Peyer's patch (tissue), 4 donors: Measurements from ENCODE around the gene OXLD1. TPM values are rescaled to one million over a fixed set of nuclear protein-coding genes. Genes with fewer than 3 reads are reported as not detected.
A peak's percentile ranks its signal among the peaks of the same experiment; 100 is the strongest.

Experiments used
- DNase-seq, 3 donors: peaks; one replicate each; pipeline ENCODE4 v3.0.0-alpha.2; 2017 to 2019
- H3K27ac ChIP-seq, 4 donors: fragments of 200-600 bp; sonication (generic); one replicate each; pipeline ENCODE4 v1.5.1; 2016 to 2019
- H3K27me3 ChIP-seq, 2 donors: fragments of 200-600 bp; sonication (generic); one replicate each; pipeline ENCODE4 v1.5.1; 2019
- H3K36me3 ChIP-seq, 3 donors: fragments of 200-600 bp; sonication (generic); one replicate each; pipeline ENCODE4 v1.5.1; 2016 to 2019
- H3K4me1 ChIP-seq, 4 donors: fragments of 200-600 bp; sonication (generic); one replicate each; pipeline ENCODE4 v1.5.1; 2016 to 2019
- H3K4me3 ChIP-seq, 4 donors: fragments of 200-600 bp; sonication (generic); 1 replicate in 3 of 4; 2 replicates in 1 of 4; pipeline ENCODE4 v1.5.1; 2016 to 2019; ENCODE audit warnings: mild to moderate bottlenecking in 1 of 4
- H3K9me3 ChIP-seq, 4 donors: fragments of 200-600 bp; sonication (generic); one replicate each; pipeline ENCODE4 v1.5.1; 2016 to 2019; ENCODE audit warnings: mild to moderate bottlenecking in 1 of 4
- POLR2A ChIP-seq, 2 donors: fragments of 450-650 bp; IDR thresholded peaks; one replicate each; pipeline ENCODE4 v1.5.1; 2017; ENCODE audit warnings: antibody characterized with exemption in 2 of 2, mild to moderate bottlenecking in 2 of 2, moderate library complexity in 2 of 2
- total RNA-seq, 4 donors: library from RNA; depleted of rRNA; stranded (reverse); fragments of >200 nt; gene quantifications; one replicate each; pipeline ENCODE4 v1.1.0, GENCODE V29; 2016
- TF ChIP-seq, protein P1 (sequence below), 6 experiments: fragments of 450-650 bp in 4 of 6; fragments of 200-600 bp in 2 of 6; sonication (generic) in 1 of 6; IDR thresholded peaks; one replicate each; pipeline ENCODE4 v1.5.1; 2017 to 2019; ENCODE audit warnings: antibody characterized with exemption in 6 of 6, mild to moderate bottlenecking in 3 of 6, moderate library complexity in 1 of 6

Gene OXLD1
- total RNA-seq, 4 donors from 2014 or later: 1.7 to 55.4 (median 41.9) TPM

DNA sequence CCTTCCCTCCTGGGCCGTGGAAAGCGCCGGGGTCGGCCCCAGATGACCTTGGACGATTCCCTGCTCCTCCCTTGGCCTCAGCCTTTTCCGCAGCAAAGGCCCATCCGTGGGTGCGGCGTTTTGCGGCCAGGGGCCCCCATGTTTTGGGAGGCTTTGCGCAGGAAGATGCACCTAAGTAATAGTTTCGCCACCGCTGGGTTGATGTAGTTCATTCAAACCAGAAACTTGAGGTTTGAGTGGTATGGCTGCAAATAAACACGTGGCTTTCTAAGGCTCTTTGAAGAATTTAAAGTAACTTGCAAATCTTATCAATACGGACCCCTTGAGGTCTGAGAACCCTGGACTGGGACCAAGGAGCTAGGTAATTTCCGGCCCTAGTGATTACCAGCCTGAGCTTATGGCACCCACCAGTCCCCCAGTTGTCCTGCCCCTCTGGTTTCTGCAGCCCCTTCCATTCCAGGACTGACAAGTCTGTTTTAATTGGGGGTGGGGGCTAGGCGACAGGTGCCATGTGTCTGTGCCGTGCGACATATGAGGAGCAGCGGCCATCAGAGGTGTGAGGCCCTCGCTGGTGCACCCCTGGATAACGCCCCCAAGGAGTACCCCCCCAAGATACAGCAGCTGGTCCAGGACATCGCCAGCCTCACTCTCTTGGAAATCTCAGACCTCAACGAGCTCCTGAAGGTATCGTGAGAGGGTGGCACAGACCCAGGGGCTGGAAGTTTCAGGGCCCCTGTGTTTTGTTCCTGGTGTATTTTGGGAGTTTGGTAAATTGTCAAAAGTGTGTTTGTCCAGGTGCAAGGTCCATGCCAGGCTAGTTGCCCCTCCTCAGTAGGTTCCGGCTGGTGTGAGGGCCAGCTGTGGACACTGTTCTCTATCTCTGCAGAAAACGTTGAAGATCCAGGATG lies 37.6 kb upstream of the OXLD1 start:
- Histone ChIP-seq H3K36me3 (peaks cover 0 to 61% (median 0%) of the 10 kb centered on the region in 3 donors), H3K9me3 (no peaks in the 10 kb centered on the region), H3K4me1 (peaks cover 8 to 33% (median 16%) of the 10 kb centered on the region in 4 donors), H3K27ac (peak overlapping the region; percentile 92 to 95 (median 94)), H3K27me3 (no peaks in the 10 kb centered on the region), H3K4me3 (peak overlapping the region; percentile 70 to 92 (median 78))
- TF ChIP-seq, protein P1, sequence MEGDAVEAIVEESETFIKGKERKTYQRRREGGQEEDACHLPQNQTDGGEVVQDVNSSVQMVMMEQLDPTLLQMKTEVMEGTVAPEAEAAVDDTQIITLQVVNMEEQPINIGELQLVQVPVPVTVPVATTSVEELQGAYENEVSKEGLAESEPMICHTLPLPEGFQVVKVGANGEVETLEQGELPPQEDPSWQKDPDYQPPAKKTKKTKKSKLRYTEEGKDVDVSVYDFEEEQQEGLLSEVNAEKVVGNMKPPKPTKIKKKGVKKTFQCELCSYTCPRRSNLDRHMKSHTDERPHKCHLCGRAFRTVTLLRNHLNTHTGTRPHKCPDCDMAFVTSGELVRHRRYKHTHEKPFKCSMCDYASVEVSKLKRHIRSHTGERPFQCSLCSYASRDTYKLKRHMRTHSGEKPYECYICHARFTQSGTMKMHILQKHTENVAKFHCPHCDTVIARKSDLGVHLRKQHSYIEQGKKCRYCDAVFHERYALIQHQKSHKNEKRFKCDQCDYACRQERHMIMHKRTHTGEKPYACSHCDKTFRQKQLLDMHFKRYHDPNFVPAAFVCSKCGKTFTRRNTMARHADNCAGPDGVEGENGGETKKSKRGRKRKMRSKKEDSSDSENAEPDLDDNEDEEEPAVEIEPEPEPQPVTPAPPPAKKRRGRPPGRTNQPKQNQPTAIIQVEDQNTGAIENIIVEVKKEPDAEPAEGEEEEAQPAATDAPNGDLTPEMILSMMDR (IDR thresholded peaks at IDR 0.05): no peak
- no peak for TF ChIP-seq POLR2A (IDR thresholded peaks at IDR 0.05)
- no peak for DNase-seq

DNA sequence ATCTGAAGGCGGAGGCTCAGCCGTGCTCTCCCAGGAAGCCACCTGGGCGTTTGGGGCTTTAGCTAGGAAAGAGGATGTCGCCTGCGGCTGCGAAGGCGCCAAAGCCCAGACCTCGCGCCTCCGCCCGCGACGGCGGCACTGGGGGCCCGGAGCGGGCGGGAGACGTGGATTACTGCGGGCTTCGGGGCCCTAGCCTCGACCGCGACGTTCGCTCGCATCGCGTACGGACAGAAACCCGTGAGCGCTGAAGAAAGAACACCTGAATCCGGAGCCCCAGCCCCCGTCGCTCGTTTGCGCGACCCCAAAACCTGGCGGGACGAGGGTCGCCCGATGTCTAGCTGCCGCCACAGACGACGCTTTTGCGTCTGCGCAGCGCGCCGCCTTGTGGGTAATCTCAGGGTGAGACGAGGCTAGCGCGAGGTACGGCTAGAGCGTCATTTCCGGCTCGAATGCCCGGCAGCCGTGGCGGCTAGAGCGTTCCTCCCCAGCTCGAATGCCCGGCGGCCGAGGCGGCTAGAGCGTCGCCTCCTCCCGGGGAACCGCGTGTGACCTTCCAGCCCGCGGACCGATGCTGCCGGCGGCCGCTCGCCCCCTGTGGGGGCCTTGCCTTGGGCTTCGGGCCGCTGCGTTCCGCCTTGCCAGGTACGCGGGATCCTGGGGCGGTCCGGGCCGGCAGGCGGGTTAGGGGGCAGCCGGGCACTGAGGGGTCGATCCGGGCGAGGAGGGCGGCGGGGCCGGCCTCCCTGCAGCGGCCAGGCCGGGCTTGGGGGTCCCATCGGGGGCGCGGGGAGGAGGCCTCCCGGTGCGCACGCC lies 36.7 kb upstream of the OXLD1 start, which contains the start of gene MRPL12:
Gene MRPL12, plus strand, starts transcription at position 434 of the 813 bp plus-strand sequence. Its CDS starts 135 bp downstream, at position 569.
- peak; percentile 91 to 96 (median 95) for DNase-seq
- Histone ChIP-seq H3K9me3 (no peaks in the 10 kb centered on the region), H3K4me3 (peak within 1 kb of the TSS; percentile 70 to 92 (median 78)), H3K36me3 (peaks cover 0 to 61% (median 0%) of the 10 kb centered on the region in 3 donors), H3K4me1 (peaks cover 8 to 33% (median 16%) of the 10 kb centered on the region in 4 donors), H3K27me3 (no peaks in the 10 kb centered on the region), H3K27ac (peak within 1 kb of the TSS; percentile 92 to 95 (median 94))
- TF ChIP-seq, protein P1 (IDR thresholded peaks at IDR 0.05): peak in 3 of 6 experiments; percentile 52 to 58 (median 55)
- peak; percentile 82 to 88 for TF ChIP-seq POLR2A (IDR thresholded peaks at IDR 0.05)

DNA sequence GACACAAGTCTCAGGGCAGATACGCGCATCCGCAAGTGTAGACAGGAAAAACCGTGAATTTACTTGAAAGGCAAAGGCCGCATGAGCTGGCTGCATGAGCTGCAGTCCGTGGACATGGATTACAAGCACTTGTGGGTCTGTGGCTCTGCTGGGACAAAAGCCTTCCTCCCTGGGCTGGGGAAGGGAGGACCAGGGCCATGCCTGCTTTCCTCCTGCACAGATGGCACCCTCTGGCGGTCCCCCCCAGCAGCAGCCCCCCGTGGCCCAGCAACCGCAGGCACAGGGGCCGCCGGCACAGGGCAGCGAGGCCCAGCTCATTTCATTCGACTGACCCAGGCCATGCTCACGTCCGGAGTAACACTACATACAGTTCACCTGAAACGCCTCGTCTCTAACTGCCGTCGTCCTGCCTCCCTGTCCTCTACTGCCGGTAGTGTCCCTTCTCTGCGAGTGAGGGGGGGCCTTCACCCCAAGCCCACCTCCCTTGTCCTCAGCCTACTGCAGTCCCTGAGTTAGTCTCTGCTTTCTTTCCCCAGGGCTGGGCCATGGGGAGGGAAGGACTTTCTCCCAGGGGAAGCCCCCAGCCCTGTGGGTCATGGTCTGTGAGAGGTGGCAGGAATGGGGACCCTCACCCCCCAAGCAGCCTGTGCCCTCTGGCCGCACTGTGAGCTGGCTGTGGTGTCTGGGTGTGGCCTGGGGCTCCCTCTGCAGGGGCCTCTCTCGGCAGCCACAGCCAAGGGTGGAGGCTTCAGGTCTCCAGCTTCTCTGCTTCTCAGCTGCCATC lies 35.1 kb upstream of the OXLD1 start:
- TF ChIP-seq POLR2A (IDR thresholded peaks at IDR 0.05): no peak
- TF ChIP-seq, protein P1 (IDR thresholded peaks at IDR 0.05): peak in 1 of 6 experiments; percentile 14

DNA sequence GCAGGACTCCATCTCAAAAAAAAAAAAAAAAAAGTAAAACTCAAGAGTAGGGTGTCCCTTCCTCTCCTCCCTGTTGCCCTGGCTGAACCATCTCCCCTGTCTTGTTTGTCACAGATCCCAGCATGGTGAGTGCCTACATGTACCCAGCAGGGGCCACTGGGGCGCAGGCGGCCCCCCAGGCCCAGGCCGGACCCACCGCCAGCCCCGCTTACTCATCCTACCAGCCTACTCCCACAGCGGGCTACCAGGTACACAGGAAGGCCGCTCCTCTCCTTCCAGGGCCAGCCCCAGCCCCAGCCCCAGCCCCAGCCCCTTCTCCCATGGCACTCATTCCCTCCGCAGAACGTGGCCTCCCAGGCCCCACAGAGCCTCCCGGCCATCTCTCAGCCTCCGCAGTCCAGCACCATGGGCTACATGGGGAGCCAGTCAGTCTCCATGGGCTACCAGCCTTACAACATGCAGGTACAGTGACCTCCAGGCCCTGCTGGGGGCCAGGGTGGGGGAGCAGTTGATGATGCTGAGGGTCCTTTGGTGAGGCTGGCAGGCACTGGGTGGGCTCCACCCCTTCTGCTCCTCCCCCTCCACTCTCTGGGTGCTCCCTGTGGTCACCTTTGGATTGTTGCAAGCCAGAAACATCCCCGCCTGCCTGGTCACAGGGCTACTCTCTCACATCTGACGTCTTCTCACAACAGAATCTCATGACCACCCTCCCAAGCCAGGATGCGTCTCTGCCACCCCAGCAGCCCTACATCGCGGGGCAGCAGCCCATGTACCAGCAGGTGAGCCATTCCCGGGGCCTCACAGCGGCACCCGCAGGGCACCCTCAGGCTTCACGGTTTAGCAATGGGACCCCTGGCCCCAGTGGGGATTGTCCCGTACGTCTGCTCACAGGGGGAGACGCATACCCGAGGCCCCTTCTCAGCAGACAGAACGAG lies 34.2 kb upstream of the OXLD1 start:
- H3K27ac ChIP-seq: no peak overlapping the region
- DNase-seq: no peak
- H3K9me3 ChIP-seq: no peaks in the 10 kb centered on the region
- no peak for TF ChIP-seq POLR2A (IDR thresholded peaks at IDR 0.05)
- TF ChIP-seq, protein P1 (IDR thresholded peaks at IDR 0.05): no peak
- H3K4me3 ChIP-seq: no peak overlapping the region
- H3K27me3 ChIP-seq: no peaks in the 10 kb centered on the region
- peaks cover 8 to 33% (median 16%) of the 10 kb centered on the region in 4 donors for H3K4me1 ChIP-seq
- peaks cover 0 to 61% (median 0%) of the 10 kb centered on the region in 3 donors for H3K36me3 ChIP-seq

More for the DNA sequence above, 35.1 kb upstream of the OXLD1 start:
- Histone ChIP-seq H3K27ac (peak overlapping the region in 3 of 4 donors; percentile 55 to 95 (median 94)), H3K9me3 (no peaks in the 10 kb centered on the region), H3K36me3 (peaks cover 0 to 61% (median 0%) of the 10 kb centered on the region in 3 donors), H3K4me1 (peaks cover 8 to 33% (median 16%) of the 10 kb centered on the region in 4 donors), H3K27me3 (no peaks in the 10 kb centered on the region), H3K4me3 (peak overlapping the region in 3 of 4 donors; percentile 70 to 78 (median 77))
- DNase-seq: no peak
